GM12864 (cell line): Measurements from ENCODE around the gene SAFB2.

Experiments
- DNase-seq: peaks from one replicate; pipeline ENCODE4 v3.0.0-alpha.2; 2011; ENCODE audit warnings: low read depth
- H3K4me3 ChIP-seq: 2 replicates; pipeline ENCODE4 v1.5.1; 2011; ENCODE audit warnings: mild to moderate bottlenecking, low read depth, low read length, control low read depth
- TF ChIP-seq, protein P1 (sequence below): IDR thresholded peaks from 2 replicates; pipeline ENCODE4 v1.5.1; 2011; ENCODE audit warnings: low read depth, mild to moderate bottlenecking, moderate library complexity, low read length, control low read depth, inconsistent platforms; ENCODE audit errors: missing control alignments

Gene SAFB2

DNA sequence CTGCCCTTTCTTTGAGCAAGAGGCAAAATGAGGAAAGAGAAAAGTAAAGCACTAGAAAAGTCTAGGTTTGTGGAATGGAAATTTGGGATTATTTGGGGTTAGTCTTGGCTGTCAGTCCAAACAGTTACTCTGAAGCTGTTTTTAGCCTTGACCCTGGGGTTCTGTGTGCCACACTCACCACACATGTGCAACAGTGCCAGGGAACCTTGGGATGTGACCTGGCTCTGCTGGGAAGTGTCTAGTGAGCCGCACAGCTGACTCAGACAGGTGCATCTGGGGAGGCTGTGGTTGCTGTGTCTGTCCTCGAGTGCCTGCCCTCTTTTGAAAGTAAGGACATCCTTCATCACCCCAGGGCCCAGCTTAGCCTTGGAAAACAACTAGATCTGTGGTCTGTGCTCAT is 41.9 kb upstream of the SAFB2 start:
- TF ChIP-seq, protein P1, sequence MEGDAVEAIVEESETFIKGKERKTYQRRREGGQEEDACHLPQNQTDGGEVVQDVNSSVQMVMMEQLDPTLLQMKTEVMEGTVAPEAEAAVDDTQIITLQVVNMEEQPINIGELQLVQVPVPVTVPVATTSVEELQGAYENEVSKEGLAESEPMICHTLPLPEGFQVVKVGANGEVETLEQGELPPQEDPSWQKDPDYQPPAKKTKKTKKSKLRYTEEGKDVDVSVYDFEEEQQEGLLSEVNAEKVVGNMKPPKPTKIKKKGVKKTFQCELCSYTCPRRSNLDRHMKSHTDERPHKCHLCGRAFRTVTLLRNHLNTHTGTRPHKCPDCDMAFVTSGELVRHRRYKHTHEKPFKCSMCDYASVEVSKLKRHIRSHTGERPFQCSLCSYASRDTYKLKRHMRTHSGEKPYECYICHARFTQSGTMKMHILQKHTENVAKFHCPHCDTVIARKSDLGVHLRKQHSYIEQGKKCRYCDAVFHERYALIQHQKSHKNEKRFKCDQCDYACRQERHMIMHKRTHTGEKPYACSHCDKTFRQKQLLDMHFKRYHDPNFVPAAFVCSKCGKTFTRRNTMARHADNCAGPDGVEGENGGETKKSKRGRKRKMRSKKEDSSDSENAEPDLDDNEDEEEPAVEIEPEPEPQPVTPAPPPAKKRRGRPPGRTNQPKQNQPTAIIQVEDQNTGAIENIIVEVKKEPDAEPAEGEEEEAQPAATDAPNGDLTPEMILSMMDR: no peak

DNA sequence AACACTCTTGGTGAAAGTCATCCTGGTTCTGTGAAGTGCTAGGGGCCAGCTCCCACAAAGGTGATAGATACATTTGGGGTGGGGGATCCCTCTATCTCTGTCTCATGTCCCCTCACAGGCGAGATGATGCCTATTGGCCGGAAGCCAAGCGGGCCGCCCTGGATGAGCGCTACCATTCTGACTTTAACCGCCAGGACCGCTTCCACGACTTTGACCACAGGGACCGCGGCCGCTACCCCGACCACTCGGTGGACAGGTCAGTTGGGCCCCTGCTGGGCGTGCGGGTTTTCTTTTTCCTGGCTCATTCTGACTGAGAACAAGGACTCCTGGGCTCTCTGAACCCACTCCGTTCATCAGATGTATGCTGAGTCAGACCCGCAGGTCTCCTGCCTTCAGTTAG is 41.3 kb upstream of the SAFB2 start:
- no peak overlapping the region for H3K4me3 ChIP-seq
- TF ChIP-seq, protein P1: no peak
- DNase-seq: no peak

More for the DNA sequence above, 41.9 kb upstream of the SAFB2 start:
- DNase-seq: no peak
- no peak overlapping the region for H3K4me3 ChIP-seq

DNA sequence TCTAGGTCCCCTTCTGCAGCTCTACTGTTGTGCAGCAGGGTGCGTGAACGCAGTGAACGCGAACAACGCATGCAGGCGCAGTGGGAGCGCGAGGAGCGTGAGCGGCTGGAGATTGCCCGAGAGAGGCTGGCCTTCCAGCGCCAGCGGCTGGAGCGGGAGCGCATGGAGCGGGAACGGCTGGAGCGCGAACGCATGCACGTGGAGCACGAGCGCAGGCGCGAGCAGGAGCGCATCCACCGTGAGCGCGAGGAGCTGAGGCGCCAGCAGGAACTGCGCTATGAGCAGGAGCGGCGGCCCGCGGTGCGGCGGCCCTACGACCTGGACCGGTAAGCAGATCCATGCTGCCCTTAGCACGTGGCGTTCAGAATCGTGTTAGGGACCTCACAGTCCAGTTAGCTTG is 38.9 kb upstream of the SAFB2 start:
- TF ChIP-seq, protein P1: no peak
- no peak overlapping the region for H3K4me3 ChIP-seq
- no peak for DNase-seq

DNA sequence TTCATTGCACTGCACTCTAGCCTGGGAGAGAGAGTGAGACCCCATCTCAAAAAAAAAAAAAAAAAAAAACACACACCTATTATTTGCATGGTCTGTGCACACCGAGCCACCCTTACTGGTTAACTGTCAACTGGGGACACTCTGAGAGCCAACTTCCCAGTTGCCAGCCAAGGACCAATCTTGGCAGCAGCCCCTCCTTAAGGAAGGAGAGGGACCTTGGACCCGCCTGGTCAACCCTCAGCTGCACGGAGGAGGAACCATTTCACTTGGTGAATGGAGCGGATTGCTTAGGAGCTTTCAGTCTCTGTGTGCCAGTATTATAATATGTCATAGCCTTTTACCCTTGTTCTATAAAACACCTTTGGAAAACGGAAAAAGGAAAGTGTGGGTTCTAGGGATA is 32.8 kb upstream of the SAFB2 start:
- TF ChIP-seq, protein P1: no peak
- DNase-seq: no peak

DNA sequence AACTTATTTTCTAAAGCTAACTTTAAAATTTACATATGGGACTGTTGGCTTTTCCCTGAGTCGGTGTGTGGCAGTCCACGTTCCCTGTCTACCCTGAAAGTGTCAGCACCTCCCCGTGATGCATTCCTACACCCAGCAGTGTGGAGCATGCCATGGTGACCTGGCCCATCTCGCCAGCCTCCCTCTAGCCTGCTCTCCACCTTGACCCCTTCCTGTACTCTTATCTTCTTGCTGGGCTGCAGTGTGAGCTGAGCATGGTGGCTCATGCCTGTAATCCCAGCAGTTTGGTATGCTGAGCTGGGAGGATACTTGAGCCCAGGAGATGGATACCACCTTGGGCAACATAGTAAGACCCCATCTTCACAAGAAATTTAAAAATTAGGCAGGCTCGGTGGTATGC is 32.4 kb upstream of the SAFB2 start:
- no peak for DNase-seq
- TF ChIP-seq, protein P1: no peak
- no peak overlapping the region for H3K4me3 ChIP-seq

More for the DNA sequence above, 32.8 kb upstream of the SAFB2 start:
- no peak overlapping the region for H3K4me3 ChIP-seq

DNA sequence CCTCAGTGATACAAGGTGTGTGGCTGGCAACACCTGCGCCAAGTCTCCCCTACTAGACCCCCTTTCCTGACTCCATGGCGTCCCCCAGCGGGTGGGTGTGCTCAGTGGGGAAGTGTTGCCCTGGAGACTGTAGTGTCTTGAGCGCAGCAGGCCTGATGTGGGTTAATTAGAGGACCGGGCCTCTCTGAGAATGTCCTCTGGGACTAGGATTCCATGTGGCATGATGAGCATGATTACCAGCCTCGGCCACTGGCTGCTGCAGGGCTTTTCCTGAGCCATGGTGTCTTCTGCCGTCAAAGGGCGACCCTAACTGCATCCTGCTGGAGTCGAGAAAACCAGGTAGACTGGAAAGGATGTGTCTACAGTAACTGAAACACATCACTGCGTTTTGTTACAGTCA is 29.7 kb upstream of the SAFB2 start:
- DNase-seq: no peak
- TF ChIP-seq, protein P1: no peak
- H3K4me3 ChIP-seq: no peak overlapping the region

DNA sequence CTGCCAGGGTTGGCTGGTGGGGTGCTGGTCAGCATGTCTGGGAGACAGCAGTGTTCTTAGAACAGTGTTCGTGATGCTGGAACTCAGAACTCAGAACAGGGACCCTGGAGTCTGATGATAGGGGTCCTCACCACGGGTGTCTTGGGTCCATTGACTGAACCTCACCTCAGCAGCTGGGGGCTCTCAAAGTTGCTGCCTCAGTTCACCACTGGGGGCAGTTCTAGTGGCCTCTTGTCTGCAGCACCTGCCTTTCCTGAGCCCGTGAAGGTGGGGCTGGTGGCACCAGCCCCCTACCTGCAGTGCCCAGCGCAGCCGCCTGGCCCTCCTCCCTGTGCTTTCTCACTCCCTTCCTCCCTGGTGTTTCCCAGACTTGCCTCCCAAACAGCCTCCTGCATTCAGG is 28.8 kb upstream of the SAFB2 start:
- TF ChIP-seq, protein P1: peak; percentile 33
- no peak overlapping the region for H3K4me3 ChIP-seq
- DNase-seq: no peak
